K562 (cell line): ENCODE results near the gene KRTAP10-12.

Experiments
- EZH2 ChIP-seq: IDR thresholded peaks from 2 replicates; pipeline ENCODE4 v1.6.1; 2012; ENCODE audit warnings: low read depth, mild to moderate bottlenecking, inconsistent platforms, low read length, borderline replicate concordance
- FOXM1 ChIP-seq, 2 experiments: fragments of 450-650 bp in 1 of 2; sonication (generic) in 1 of 2; formaldehyde crosslinking in 1 of 2; IDR thresholded peaks; 2 replicates each; pipeline versions ENCODE4 v1.6.1 to v1.9.0; 2017 to 2022; ENCODE audit warnings: low read depth in 2 of 2, mild to moderate bottlenecking in 2 of 2, missing genetic modification reagents in 1 of 2, moderate library complexity in 1 of 2
- NR2F6 ChIP-seq: fragments of 450-650 bp; formaldehyde crosslinking; IDR thresholded peaks from 2 replicates; pipeline ENCODE4 v1.4.0; 2020; ENCODE audit warnings: mild to moderate bottlenecking
- PKNOX1 ChIP-seq: fragments of 450-650 bp; IDR thresholded peaks from 2 replicates; pipeline ENCODE4 v1.6.1; 2016
- POLR2AphosphoS5 ChIP-seq: IDR thresholded peaks from 2 replicates; pipeline ENCODE4 v1.6.1; 2011; ENCODE audit warnings: mild to moderate bottlenecking, low read depth, low read length, moderate library complexity; ENCODE audit not compliant: control insufficient read depth, insufficient read depth
- RAD21 ChIP-seq, 2 experiments: fragments of 250-450 bp in 1 of 2; fragments of 450-650 bp in 1 of 2; sonication (Bioruptor Pico) in 1 of 2; formaldehyde crosslinking in 1 of 2; IDR thresholded peaks in 1 of 2; conservative IDR thresholded peaks in 1 of 2; 2 replicates each; pipeline versions ENCODE4 v1.4.0 to v1.8.0; 2020 to 2022; ENCODE audit warnings: mild to moderate bottlenecking in 2 of 2, moderate library complexity in 1 of 2
- TEAD4 ChIP-seq, 2 experiments: sonication (generic) in 1 of 2; formaldehyde crosslinking in 1 of 2; IDR thresholded peaks; 2 replicates each; pipeline versions ENCODE4 v1.6.1 to v1.8.0; 2012 to 2022; ENCODE audit warnings: borderline replicate concordance in 1 of 2, inconsistent platforms in 1 of 2, low read length in 1 of 2, mild to moderate bottlenecking in 1 of 2, missing genetic modification reagents in 1 of 2
- TSHZ1 ChIP-seq: fragments of 250-450 bp; sonication (Bioruptor Pico); IDR thresholded peaks from 2 replicates; pipeline ENCODE4 v1.4.0; 2020; ENCODE audit warnings: mild to moderate bottlenecking, moderate library complexity
- ZHX1 ChIP-seq: fragments of 150-350 bp; conservative IDR thresholded peaks from 2 replicates; pipeline ENCODE4 v1.6.1; 2014; ENCODE audit warnings: low read length
- ZNF384 ChIP-seq: IDR thresholded peaks from 2 replicates; pipeline ENCODE4 v1.6.1; 2012; ENCODE audit warnings: low read depth, low read length, improper control_type of control experiment

GRCh38 chr21:44701023-44701400 is 4.0 kb downstream of the KRTAP10-12 start:
- TF ChIP-seq TEAD4 (IDR thresholded peaks at IDR 0.05; ENCODE audit: low read length) (no peak), TEAD4 (CRISPR knock-in tag; IDR thresholded peaks at IDR 0.05; ENCODE audit: borderline replicate concordance) (no peak), ZHX1 (no peak), NR2F6 (CRISPR knock-in tag) (no peak), FOXM1 (IDR thresholded peaks at IDR 0.05; ENCODE audit: low read depth) (no peak), FOXM1 (CRISPR knock-in tag; IDR thresholded peaks at IDR 0.05; ENCODE audit: low read depth) (no peak), TSHZ1 (CRISPR knock-in tag) (no peak), RAD21 (CRISPR knock-in tag; conservative IDR thresholded peaks at IDR 0.05 in 1 of 2, IDR thresholded peaks at IDR 0.05 in 1 of 2) (no peak), ZNF384 (no peak), EZH2 (no peak), PKNOX1 (no peak), POLR2AphosphoS5 (no peak)
